Activated T-cell treated with anti-CD3 and anti-CD28 coated beads, Interleukin-2, amount 50 U/mL, for 24 hours (primary cell): ENCODE results near the gene TARDBP.
"Not testable (repeated sequence)": the region's sequence is repeated elsewhere in the genome, so short reads cannot be mapped to it uniquely, and the experiment has no call there.

Experiments used
- DNase-seq: peaks from one replicate; pipeline ENCODE4 v3.0.0-alpha.2; 2020
- H3K27ac Mint-ChIP-seq: 2 replicates; pipeline ENCODE4 v1.8.0; 2020; ENCODE audit warnings: mild to moderate bottlenecking, mixed read lengths
- H3K27me3 Mint-ChIP-seq: 2 replicates; pipeline ENCODE4 v1.8.0; 2020; ENCODE audit warnings: mixed read lengths
- H3K36me3 Mint-ChIP-seq: 2 replicates; pipeline ENCODE4 v1.8.0; 2020; ENCODE audit warnings: low read depth, mixed read lengths
- H3K4me1 Mint-ChIP-seq: 2 replicates; pipeline ENCODE4 v1.8.0; 2020; ENCODE audit warnings: low read depth, mixed read lengths
- H3K4me3 Mint-ChIP-seq: 2 replicates; pipeline ENCODE4 v1.8.0; 2020; ENCODE audit warnings: mild to moderate bottlenecking, moderate library complexity, mixed read lengths
- H3K9me3 Mint-ChIP-seq: 2 replicates; pipeline ENCODE4 v1.8.0; 2020; ENCODE audit warnings: mixed read lengths

The TARDBP gene

GRCh38 chr1:11054666-11055065 is 42.2 kb downstream of the TARDBP start:
- DNase-seq, result no peak
- Mint-ChIP-seq H3K4me1 (peaks cover 31% of the 10 kb centered on the region), H3K36me3 (peaks cover 61% of the 10 kb centered on the region), H3K4me3 (no peak overlapping the region), H3K27ac (no peak overlapping the region), H3K9me3 (no peaks in the 10 kb centered on the region), H3K27me3 (no peaks in the 10 kb centered on the region)

- Mint-ChIP-seq H3K27me3 (no peaks in the 10 kb centered on the region), H3K4me1 (peaks cover 34% of the 10 kb centered on the region), H3K9me3 (no peaks in the 10 kb centered on the region), H3K27ac (peak overlapping the region; percentile 57), H3K36me3 (peaks cover 67% of the 10 kb centered on the region), H3K4me3 (no peak overlapping the region)
- DNase-seq, result no peak
Measured at GRCh38 chr1:11055676-11056075, 43.2 kb downstream of the TARDBP start.

- no peaks in the 10 kb centered on the region for H3K27me3 Mint-ChIP-seq
- H3K36me3 Mint-ChIP-seq, result peaks cover 73% of the 10 kb centered on the region
- no peaks in the 10 kb centered on the region for H3K9me3 Mint-ChIP-seq
- no peak for DNase-seq
- H3K4me1 Mint-ChIP-seq, result peaks cover 42% of the 10 kb centered on the region
- peak overlapping the region; percentile 18 for H3K4me3 Mint-ChIP-seq
- peak overlapping the region; percentile 57 for H3K27ac Mint-ChIP-seq
Measured at GRCh38 chr1:11056504-11056903, 44.0 kb downstream of the TARDBP start.

GRCh38 chr1:11057477-11057876 is 45.0 kb downstream of the TARDBP start:
- Mint-ChIP-seq H3K4me3 (peak overlapping the region; percentile 96), H3K4me1 (peaks cover 45% of the 10 kb centered on the region), H3K9me3 (no peaks in the 10 kb centered on the region), H3K27me3 (no peaks in the 10 kb centered on the region), H3K36me3 (peaks cover 82% of the 10 kb centered on the region), H3K27ac (peak overlapping the region; percentile 94)
- DNase-seq, result no peak

- Mint-ChIP-seq H3K27me3 (no peaks in the 10 kb centered on the region), H3K9me3 (no peaks in the 10 kb centered on the region), H3K4me1 (peaks cover 49% of the 10 kb centered on the region), H3K27ac (peak overlapping the region; percentile 94), H3K4me3 (peak overlapping the region; percentile 96), H3K36me3 (peaks cover 86% of the 10 kb centered on the region)
- DNase-seq, result no peak
Measured at GRCh38 chr1:11058026-11058425, 45.6 kb downstream of the TARDBP start.

- no peaks in the 10 kb centered on the region for H3K9me3 Mint-ChIP-seq
- no peak for DNase-seq
- peaks cover 86% of the 10 kb centered on the region for H3K36me3 Mint-ChIP-seq
- H3K27me3 Mint-ChIP-seq, result no peaks in the 10 kb centered on the region
- peak overlapping the region; percentile 94 for H3K27ac Mint-ChIP-seq
- H3K4me1 Mint-ChIP-seq, result peaks cover 53% of the 10 kb centered on the region
- H3K4me3 Mint-ChIP-seq, result peak overlapping the region; percentile 96
Measured at GRCh38 chr1:11058595-11059154, 46.2 kb downstream of the TARDBP start.

GRCh38 chr1:11059155-11059967 is 46.9 kb downstream of the TARDBP start:
- Mint-ChIP-seq H3K36me3 (peaks cover 85% of the 10 kb centered on the region), H3K27me3 (no peaks in the 10 kb centered on the region), H3K9me3 (no peaks in the 10 kb centered on the region), H3K4me1 (peaks cover 55% of the 10 kb centered on the region), H3K4me3 (peak overlapping the region; percentile 96), H3K27ac (peak overlapping the region; percentile 94)
- no peak for DNase-seq

- Mint-ChIP-seq H3K4me1 (peaks cover 53% of the 10 kb centered on the region), H3K4me3 (peak within 1 kb of the TSS; percentile 96), H3K27ac (peak within 1 kb of the TSS; percentile 96), H3K9me3 (no peaks in the 10 kb centered on the region), H3K36me3 (peaks cover 83% of the 10 kb centered on the region), H3K27me3 (no peaks in the 10 kb centered on the region)
- peak; percentile 94 for DNase-seq
Measured at GRCh38 chr1:11059968-11060830, 47.7 kb downstream of the TARDBP start, which contains the start of gene SRM. Gene SRM, minus strand, starts transcription at chr1:11060018. Its CDS starts 75 bp downstream, at chr1:11059943.

- no peaks in the 10 kb centered on the region for H3K27me3 Mint-ChIP-seq
- H3K9me3 Mint-ChIP-seq, result no peaks in the 10 kb centered on the region
- H3K4me1 Mint-ChIP-seq, result peaks cover 52% of the 10 kb centered on the region
- peaks cover 85% of the 10 kb centered on the region for H3K36me3 Mint-ChIP-seq
- H3K4me3 Mint-ChIP-seq, result peak overlapping the region; percentile 95
- DNase-seq, result peak; percentile 32
- H3K27ac Mint-ChIP-seq, result peak overlapping the region; percentile 96
Measured at GRCh38 chr1:11061652-11062365, 49.4 kb downstream of the TARDBP start.

- H3K4me1 Mint-ChIP-seq, result peaks cover 41% of the 10 kb centered on the region
- peak; percentile 49 for DNase-seq
- peaks cover 84% of the 10 kb centered on the region for H3K36me3 Mint-ChIP-seq
- H3K27ac Mint-ChIP-seq, result peak overlapping the region; percentile 96
- no peaks in the 10 kb centered on the region for H3K9me3 Mint-ChIP-seq
- no peaks in the 10 kb centered on the region for H3K27me3 Mint-ChIP-seq
- H3K4me3 Mint-ChIP-seq, result peak overlapping the region; percentile 61
Measured at GRCh38 chr1:11062965-11063401, 50.5 kb downstream of the TARDBP start.

GRCh38 chr1:11063937-11064537 is 51.6 kb downstream of the TARDBP start:
- H3K27ac Mint-ChIP-seq, H3K4me3 Mint-ChIP-seq, H3K27me3 Mint-ChIP-seq, H3K9me3 Mint-ChIP-seq: not testable (repeated sequence)
- Mint-ChIP-seq H3K36me3 (peaks cover 84% of the 10 kb centered on the region), H3K4me1 (peaks cover 33% of the 10 kb centered on the region)
- DNase-seq, result peak; percentile 34

- Mint-ChIP-seq H3K27ac (peak overlapping the region; percentile 71), H3K27me3 (no peaks in the 10 kb centered on the region), H3K36me3 (peaks cover 90% of the 10 kb centered on the region), H3K4me1 (peaks cover 40% of the 10 kb centered on the region), H3K9me3 (no peaks in the 10 kb centered on the region), H3K4me3 (no peak overlapping the region)
- no peak for DNase-seq
Measured at GRCh38 chr1:11064942-11065341, 52.5 kb downstream of the TARDBP start.

GRCh38 chr1:11065796-11066195 is 53.3 kb downstream of the TARDBP start:
- Mint-ChIP-seq H3K4me3 (no peak overlapping the region), H3K27me3 (no peaks in the 10 kb centered on the region), H3K27ac (no peak overlapping the region), H3K9me3 (no peaks in the 10 kb centered on the region), H3K36me3 (peaks cover 91% of the 10 kb centered on the region), H3K4me1 (peaks cover 37% of the 10 kb centered on the region)
- no peak for DNase-seq
